GM12892 (cell line): Measurements from ENCODE around the gene KRTAP2-4.

ENCODE experiments used
- POLR2A ChIP-seq: IDR thresholded peaks from 2 replicates; pipeline ENCODE4 v1.6.1; 2011; ENCODE audit warnings: low read depth, low read length, control low read depth
- TAF1 ChIP-seq: IDR thresholded peaks from 2 replicates; pipeline ENCODE4 v1.6.1; 2011; ENCODE audit warnings: low read depth, mild to moderate bottlenecking, control low read depth, low read length, borderline replicate concordance

DNA sequence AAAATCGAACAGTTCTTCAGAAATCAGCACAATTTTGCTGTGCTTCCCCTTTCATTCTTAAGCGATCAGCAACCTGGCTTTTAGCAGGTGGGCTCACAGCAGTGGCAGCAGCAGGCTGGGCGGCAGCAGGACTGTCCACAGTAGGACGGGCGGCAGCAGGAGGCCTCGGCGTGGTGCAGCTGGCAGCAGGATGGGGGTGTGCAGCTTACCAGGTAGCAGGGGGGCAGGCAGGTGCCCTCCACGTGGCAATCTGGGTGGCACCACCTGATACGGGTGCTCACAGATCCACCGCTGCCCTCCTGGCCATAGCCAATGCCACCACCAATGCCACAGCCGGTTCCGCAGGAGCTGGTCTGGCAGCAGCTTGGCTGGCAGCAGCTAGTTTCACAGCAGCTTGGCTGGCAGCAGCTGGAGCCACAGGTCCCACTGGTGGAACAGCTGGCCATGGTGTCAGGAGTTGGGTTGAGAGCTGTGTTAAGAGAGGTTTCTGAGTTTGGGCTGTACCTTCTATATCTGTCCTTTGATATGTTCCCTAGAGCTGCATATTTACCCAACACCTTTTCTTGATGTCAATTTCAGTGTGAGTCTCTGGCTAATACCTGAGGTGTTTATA is 35.9 kb downstream of the KRTAP2-4 start, which contains the start of gene KRTAP1-4:
- TF ChIP-seq POLR2A (no peak), TAF1 (no peak)
